Measurements from ENCODE around the gene CDYL.
"Not testable (repeated sequence)": the region's sequence is repeated elsewhere in the genome, so short reads cannot be mapped to it uniquely, and the experiment has no call there.

CDYL gene

DNA sequence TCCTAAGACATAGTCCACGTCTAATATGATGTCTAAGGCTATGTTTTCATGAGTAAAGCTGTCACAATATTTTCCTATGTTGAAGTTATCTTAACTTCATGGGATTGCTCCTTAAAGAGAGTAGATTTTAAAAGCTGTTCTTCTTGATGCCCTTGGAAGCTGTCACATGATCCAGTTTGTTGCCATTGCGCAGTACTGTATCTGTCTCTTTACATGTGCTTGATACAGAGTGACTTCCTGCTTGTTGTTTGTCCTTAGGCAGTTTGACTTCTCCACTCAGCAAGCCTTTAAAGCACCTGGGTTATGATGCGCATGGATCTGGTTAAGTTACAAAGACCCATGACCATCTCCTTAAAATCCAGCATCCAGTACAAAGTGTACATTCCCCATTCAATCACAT, 85.4 kb downstream of the CDYL start:
- Histone ChIP-seq H3K27ac (ENCODE audit: low read depth, low read length) (no peak overlapping the region), H3K9me3 (ENCODE audit: insufficient read depth, low read depth, low read length) (no peaks in the 10 kb centered on the region), H3K9ac (ENCODE audit: low read depth, low read length) (no peak overlapping the region), H3K27me3 (ENCODE audit: insufficient read depth, low read length) (no peaks in the 10 kb centered on the region), H3K4me1 (ENCODE audit: insufficient read depth, low read length) (peaks cover 13% of the 10 kb centered on the region), H3K36me3 (ENCODE audit: insufficient read depth, low read length) (no peaks in the 10 kb centered on the region), H3K4me3 (ENCODE audit: low read length) (no peak overlapping the region)
- WGBS = 94% methylated on average over 3 of the region's 3 CpGs

DNA sequence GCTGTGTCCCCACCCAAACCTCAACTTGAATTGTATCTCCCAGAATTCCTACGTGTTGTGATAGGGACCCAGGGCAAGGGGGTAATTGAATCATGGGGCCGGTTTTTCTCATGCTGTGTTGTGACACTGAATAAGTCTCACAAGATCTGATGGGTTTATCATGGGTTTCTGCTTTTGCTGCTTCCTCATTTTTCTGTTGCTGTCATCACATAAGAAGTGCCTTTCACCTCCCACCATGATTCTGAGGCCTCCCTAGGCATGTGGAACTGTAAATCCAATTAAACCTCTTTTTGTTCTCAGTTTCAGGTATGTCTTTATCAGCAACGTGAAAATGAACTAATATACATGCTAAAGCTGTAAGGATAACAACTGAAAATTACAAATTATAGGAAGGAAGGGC, 88.3 kb downstream of the CDYL start:
- no peak overlapping the region for H3K9ac ChIP-seq (ENCODE audit: low read depth, low read length)
- peaks cover 8% of the 10 kb centered on the region; the same call in 1 of the 2 replicates for H3K4me1 ChIP-seq (ENCODE audit: insufficient read depth, low read length)
- H3K27me3 ChIP-seq (ENCODE audit: insufficient read depth, low read length) = no peaks in the 10 kb centered on the region
- H3K4me3 ChIP-seq (ENCODE audit: low read length) = no peak overlapping the region
- 0 out of 2 replicates have a peak, but pooled peaks cover 4% of the 10 kb centered on the region for H3K36me3 ChIP-seq (ENCODE audit: insufficient read depth, low read length)
- no peak overlapping the region for H3K27ac ChIP-seq (ENCODE audit: low read depth, low read length)
- 88% methylated on average over 3 of the region's 3 CpGs for WGBS
- H3K9me3 ChIP-seq (ENCODE audit: insufficient read depth, low read depth, low read length) = peaks cover 3% of the 10 kb centered on the region; the same call in 1 of the 2 replicates

- not testable (repeated sequence) for H3K36me3 ChIP-seq (ENCODE audit: insufficient read depth, low read length); H3K4me3 ChIP-seq (ENCODE audit: low read length); H3K27ac ChIP-seq (ENCODE audit: low read depth, low read length); H3K27me3 ChIP-seq (ENCODE audit: insufficient read depth, low read length); H3K9me3 ChIP-seq (ENCODE audit: insufficient read depth, low read depth, low read length); H3K9ac ChIP-seq (ENCODE audit: low read depth, low read length)
- H3K4me1 ChIP-seq (ENCODE audit: insufficient read depth, low read length) = peaks cover 11% of the 10 kb centered on the region; the same call in 1 of the 2 replicates
- 93% methylated on average over 4 of the region's 4 CpGs for WGBS
These were observed 88.8 kb downstream of the CDYL start for GRCh38 chr6:4865006-4865405.

DNA sequence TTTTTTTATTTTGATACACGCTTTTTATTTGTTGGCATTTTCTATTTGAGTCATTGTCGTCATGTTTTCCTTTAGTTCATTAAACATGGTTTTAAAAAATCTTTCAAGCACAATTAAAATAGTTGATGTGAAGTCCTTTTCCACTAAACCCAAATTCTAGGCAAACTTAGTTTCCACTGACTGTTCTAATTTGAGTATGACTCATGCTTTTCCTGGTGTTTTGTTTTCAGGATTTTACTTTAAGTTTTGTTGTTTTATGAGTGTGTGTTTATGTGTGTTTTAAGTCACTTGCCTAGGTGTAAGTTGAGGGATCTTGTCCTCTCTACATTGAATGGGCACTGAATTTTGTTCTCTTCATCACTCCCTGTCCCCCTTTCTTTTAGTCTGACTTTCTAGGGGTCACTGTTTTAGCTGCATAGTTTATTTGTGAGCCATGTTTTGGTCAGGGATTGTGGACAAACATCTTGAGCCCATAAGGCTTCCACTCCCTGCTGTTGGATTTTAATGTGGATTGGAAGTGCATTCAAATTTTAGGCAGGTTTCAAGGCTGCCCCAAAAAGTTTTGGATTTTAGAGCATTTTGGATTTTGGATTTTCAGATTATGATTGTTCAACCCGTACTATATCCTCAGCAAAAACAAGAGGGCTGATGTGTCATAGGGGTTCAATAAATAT, 94.8 kb downstream of the CDYL start:
- Histone ChIP-seq H3K27me3 (ENCODE audit: insufficient read depth, low read length) (no peaks in the 10 kb centered on the region), H3K9me3 (ENCODE audit: insufficient read depth, low read depth, low read length) (peaks cover 3% of the 10 kb centered on the region; the same call in 1 of the 2 replicates), H3K36me3 (ENCODE audit: insufficient read depth, low read length) (0 out of 2 replicates have a peak, but pooled peaks cover 4% of the 10 kb centered on the region), H3K4me3 (ENCODE audit: low read length) (no peak overlapping the region), H3K9ac (ENCODE audit: low read depth, low read length) (no peak overlapping the region), H3K27ac (ENCODE audit: low read depth, low read length) (no peak overlapping the region), H3K4me1 (ENCODE audit: insufficient read depth, low read length) (peaks cover 25% of the 10 kb centered on the region)
- WGBS = 90% methylated on average over 1 of the region's 3 CpGs

DNA sequence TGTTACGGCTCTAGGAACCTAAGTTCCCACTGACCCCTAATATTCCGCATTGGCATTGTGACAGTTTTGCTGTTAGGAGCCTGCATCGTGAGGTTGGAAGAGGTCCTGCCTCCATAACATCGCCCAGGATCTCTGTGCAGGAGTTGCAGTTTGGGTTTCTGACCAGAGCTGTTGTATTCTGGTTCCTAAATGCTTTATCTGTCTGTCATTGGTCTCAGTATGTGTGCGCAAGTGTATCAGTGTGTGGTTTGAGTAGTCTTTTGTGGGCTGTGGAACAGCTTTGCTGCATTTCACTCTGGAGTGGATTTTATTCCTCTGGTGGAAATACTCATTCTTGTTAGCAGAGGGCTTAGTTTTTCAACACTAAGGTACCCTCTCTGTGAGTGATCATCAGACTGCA, 95.6 kb downstream of the CDYL start:
- Histone ChIP-seq H3K4me1 (ENCODE audit: insufficient read depth, low read length) (peaks cover 25% of the 10 kb centered on the region), H3K27ac (ENCODE audit: low read depth, low read length) (no peak overlapping the region), H3K9ac (ENCODE audit: low read depth, low read length) (no peak overlapping the region), H3K9me3 (ENCODE audit: insufficient read depth, low read depth, low read length) (peaks cover 2% of the 10 kb centered on the region; the same call in 1 of the 2 replicates), H3K36me3 (ENCODE audit: insufficient read depth, low read length) (0 out of 2 replicates have a peak, but pooled peaks cover 4% of the 10 kb centered on the region), H3K27me3 (ENCODE audit: insufficient read depth, low read length) (no peaks in the 10 kb centered on the region), H3K4me3 (ENCODE audit: low read length) (no peak overlapping the region)
- 95% methylated on average over 5 of the region's 5 CpGs for WGBS

GRCh38 chr6:4872841-4873240, 96.6 kb downstream of the CDYL start:
- Histone ChIP-seq H3K36me3 (ENCODE audit: insufficient read depth, low read length) (no peaks in the 10 kb centered on the region), H3K9me3 (ENCODE audit: insufficient read depth, low read depth, low read length) (no peaks in the 10 kb centered on the region), H3K4me3 (ENCODE audit: low read length) (no peak overlapping the region), H3K9ac (ENCODE audit: low read depth, low read length) (no peak overlapping the region), H3K4me1 (ENCODE audit: insufficient read depth, low read length) (peaks cover 25% of the 10 kb centered on the region), H3K27ac (ENCODE audit: low read depth, low read length) (no peak overlapping the region), H3K27me3 (ENCODE audit: insufficient read depth, low read length) (no peaks in the 10 kb centered on the region)
- WGBS = 95% methylated on average over 2 of the region's 2 CpGs

DNA sequence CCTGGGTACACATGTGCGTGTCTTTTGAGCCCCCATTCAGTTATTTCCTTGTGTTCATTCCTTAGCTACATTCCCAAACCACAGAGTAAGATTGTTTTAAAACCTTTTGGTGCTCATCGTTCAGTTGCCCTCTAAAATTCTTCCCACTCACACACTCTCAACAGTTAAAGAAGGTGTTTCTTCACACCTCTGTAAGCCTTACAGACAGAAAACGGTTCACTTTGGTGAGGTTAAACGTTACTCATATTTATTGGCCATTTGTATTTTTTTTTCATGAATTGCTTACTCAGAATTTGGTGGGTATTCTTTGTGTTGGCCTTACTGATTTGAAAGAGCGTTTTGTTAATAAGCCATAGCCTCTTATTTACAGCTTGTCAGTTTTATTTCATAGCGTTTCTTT, 97.7 kb downstream of the CDYL start:
- Histone ChIP-seq H3K27me3 (ENCODE audit: insufficient read depth, low read length) (no peaks in the 10 kb centered on the region), H3K9ac (ENCODE audit: low read depth, low read length) (no peak overlapping the region), H3K36me3 (ENCODE audit: insufficient read depth, low read length) (no peaks in the 10 kb centered on the region), H3K4me1 (ENCODE audit: insufficient read depth, low read length) (peaks cover 25% of the 10 kb centered on the region), H3K27ac (ENCODE audit: low read depth, low read length) (no peak overlapping the region), H3K9me3 (ENCODE audit: insufficient read depth, low read depth, low read length) (no peaks in the 10 kb centered on the region), H3K4me3 (ENCODE audit: low read length) (no peak overlapping the region)
- WGBS = 90% methylated on average over 6 of the region's 6 CpGs

DNA sequence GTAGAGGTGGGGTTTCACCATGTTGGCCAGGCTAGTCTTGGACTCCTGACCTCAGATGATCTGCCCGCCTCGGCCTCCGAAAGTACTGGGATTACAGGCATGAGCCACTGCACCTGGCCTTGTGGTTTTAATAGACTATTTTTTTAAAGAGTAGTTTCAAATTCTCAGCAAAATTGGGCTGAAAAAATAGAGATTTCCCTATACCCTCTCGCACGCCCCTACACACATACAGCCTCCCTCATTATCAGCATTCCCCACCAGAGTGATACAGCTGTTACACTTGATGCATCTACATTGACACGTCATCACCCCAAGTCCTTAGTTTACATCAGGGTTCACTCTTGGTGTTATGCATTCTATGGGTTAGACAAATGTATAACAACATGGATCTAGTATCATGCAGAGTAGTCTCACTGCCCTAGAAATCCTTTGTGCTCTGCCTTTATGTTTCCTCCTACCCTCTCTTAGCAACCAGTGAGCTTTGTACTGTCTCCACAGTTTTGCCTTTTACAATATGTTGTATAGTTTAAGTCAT, 103.6 kb downstream of the CDYL start:
- H3K9me3 ChIP-seq (ENCODE audit: insufficient read depth, low read depth, low read length) = no peaks in the 10 kb centered on the region
- no peaks in the 10 kb centered on the region for H3K27me3 ChIP-seq (ENCODE audit: insufficient read depth, low read length)
- H3K36me3 ChIP-seq (ENCODE audit: insufficient read depth, low read length) = no peaks in the 10 kb centered on the region
- peaks cover 19% of the 10 kb centered on the region; the same call in 1 of the 2 replicates for H3K4me1 ChIP-seq (ENCODE audit: insufficient read depth, low read length)
- H3K9ac ChIP-seq (ENCODE audit: low read depth, low read length) = no peak overlapping the region
- H3K4me3 ChIP-seq (ENCODE audit: low read length) = no peak overlapping the region
- H3K27ac ChIP-seq (ENCODE audit: low read depth, low read length) = no peak overlapping the region
- WGBS = 94% methylated on average over 6 of the region's 6 CpGs

- WGBS = 98% methylated on average over 2 of the region's 3 CpGs
- Histone ChIP-seq H3K36me3 (ENCODE audit: insufficient read depth, low read length) (no peaks in the 10 kb centered on the region), H3K27me3 (ENCODE audit: insufficient read depth, low read length) (no peaks in the 10 kb centered on the region), H3K9ac (ENCODE audit: low read depth, low read length) (no peak overlapping the region), H3K4me3 (ENCODE audit: low read length) (no peak overlapping the region), H3K9me3 (ENCODE audit: insufficient read depth, low read depth, low read length) (no peaks in the 10 kb centered on the region), H3K4me1 (ENCODE audit: insufficient read depth, low read length) (peaks cover 18% of the 10 kb centered on the region; the same call in 1 of the 2 replicates), H3K27ac (ENCODE audit: low read depth, low read length) (no peak overlapping the region)
These were observed 104.2 kb downstream of the CDYL start for GRCh38 chr6:4880363-4880762.

DNA sequence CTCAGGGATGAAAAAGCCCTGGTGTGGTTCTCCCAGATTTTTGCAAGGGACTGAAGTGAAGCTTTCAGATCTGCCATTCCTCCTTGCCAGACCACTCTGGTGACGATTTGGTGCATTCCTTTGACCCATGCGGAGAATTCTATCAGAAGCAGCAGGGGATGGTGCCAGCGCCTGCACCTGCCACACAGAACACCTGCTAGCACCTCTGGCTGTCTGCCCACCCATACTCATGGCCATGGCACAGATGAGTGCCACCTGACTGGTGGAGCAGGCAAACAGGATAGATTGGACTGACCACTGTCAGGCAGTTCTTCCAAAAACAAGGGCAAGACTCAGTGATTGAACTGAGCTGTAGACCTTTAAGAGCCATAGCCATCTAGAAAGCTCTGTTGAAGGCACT, 107.1 kb downstream of the CDYL start:
- 92% methylated on average over 3 of the region's 3 CpGs for WGBS
- Histone ChIP-seq H3K4me1 (ENCODE audit: insufficient read depth, low read length) (peaks cover 16% of the 10 kb centered on the region), H3K9me3 (ENCODE audit: insufficient read depth, low read depth, low read length) (no peaks in the 10 kb centered on the region), H3K4me3 (ENCODE audit: low read length) (no peak overlapping the region), H3K9ac (ENCODE audit: low read depth, low read length) (no peak overlapping the region), H3K27ac (ENCODE audit: low read depth, low read length) (no peak overlapping the region), H3K36me3 (ENCODE audit: insufficient read depth, low read length) (no peaks in the 10 kb centered on the region), H3K27me3 (ENCODE audit: insufficient read depth, low read length) (no peaks in the 10 kb centered on the region)

- H3K27ac ChIP-seq (ENCODE audit: low read depth, low read length) = no peak overlapping the region
- H3K36me3 ChIP-seq (ENCODE audit: insufficient read depth, low read length) = no peaks in the 10 kb centered on the region
- H3K4me3 ChIP-seq (ENCODE audit: low read length) = no peak overlapping the region
- 87% methylated on average over 7 of the region's 7 CpGs for WGBS
- no peaks in the 10 kb centered on the region for H3K9me3 ChIP-seq (ENCODE audit: insufficient read depth, low read depth, low read length)
- no peaks in the 10 kb centered on the region for H3K27me3 ChIP-seq (ENCODE audit: insufficient read depth, low read length)
- H3K4me1 ChIP-seq (ENCODE audit: insufficient read depth, low read length) = peaks cover 16% of the 10 kb centered on the region
- no peak overlapping the region for H3K9ac ChIP-seq (ENCODE audit: low read depth, low read length)
These were observed 108.6 kb downstream of the CDYL start for GRCh38 chr6:4884646-4885340.

Measured in HUES64 (cell line).